GM21737 (cell line): Measurements from ENCODE around the gene CENPS.
"Not testable (repeated sequence)": the region's sequence is repeated elsewhere in the genome, so short reads cannot be mapped to it uniquely, and the experiment has no call there.

Source experiments
- ATAC-seq: cut with Tn5 transposase; IDR thresholded peaks from one replicate; pipeline ENCODE4 v1.9.1; 2021; ENCODE audit warnings: mild to moderate bottlenecking, moderate library complexity; ENCODE audit not compliant: unreplicated experiment

Gene CENPS

DNA sequence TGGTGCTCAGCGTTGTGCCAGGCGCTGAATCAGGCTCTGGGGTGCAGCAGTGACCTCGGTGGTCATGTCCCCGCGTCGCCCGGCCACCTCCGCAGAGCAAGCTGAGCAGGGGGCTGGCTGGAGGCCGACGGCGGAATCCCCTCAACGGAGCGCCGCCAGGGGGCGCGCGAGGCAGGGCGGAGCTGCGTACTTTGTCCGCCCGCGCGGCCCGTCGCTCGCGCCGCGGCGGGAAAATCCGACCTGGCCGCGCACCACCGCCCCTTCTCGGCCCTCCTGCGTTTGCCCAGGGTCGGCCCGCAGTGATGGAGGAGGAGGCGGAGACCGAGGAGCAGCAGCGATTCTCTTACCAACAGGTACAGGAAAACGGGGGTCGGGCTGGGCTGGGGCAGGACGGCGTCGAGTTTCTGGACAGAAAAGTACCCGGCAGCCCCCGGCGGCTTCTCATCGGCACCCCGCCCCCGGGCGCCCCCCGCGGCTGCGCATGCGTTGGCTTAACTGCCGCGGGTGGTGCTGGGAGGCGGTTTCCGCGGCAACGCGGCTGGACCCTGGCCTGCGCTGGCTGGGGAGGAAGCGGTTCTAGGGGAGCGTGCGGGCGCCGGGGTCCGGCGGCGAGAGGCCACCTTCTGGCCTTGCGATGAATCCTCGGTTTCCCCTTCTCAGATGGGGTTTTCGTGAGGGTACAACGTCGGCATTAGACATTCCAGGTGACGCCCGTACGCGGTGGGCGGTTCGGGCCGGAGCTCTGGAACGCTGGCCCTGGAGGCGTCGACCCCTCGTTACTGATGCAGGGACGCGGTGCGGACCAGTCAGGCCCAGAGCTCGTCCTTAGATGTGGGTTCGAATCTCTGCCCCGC is at the start of gene CENPS:
TSS of gene CENPS (plus strand) at position 218 of the 854 bp plus-strand sequence. CDS start at position 303, 85 bp downstream.
- peak; percentile 73 for ATAC-seq

DNA sequence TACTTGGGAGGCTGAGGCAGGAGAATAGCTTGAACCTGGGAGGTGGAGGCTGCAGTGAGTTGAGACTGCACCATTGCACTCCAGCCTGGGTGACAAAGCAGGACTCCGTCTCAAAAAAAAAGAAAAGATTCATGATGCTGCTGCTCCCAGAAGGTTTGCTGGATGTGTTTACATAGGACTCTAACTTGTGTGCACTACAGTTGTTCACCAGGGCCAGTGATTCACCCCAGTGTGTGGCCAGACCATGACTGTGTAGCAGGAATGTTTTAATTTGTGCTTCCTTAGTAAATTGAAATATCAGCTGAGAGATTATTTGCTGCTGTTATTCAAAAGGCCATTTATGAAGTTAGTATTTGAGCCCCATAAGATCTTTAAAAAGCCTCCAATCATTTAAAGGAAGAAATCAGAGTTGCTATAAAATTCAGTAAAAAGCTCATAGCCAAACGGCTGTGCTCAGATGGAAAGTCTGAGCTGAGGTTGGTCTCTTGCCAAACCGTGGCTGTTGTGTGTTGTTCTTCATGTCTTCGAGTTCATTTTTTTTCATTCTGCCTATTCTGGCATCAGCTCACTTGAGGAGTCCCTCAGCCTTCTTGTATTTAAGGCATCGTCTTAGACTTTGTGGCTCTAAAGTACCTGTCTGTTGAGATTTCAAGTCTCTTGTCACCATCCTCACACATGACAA is 49.5 kb upstream of the CENPS start:
- no peak for ATAC-seq

DNA sequence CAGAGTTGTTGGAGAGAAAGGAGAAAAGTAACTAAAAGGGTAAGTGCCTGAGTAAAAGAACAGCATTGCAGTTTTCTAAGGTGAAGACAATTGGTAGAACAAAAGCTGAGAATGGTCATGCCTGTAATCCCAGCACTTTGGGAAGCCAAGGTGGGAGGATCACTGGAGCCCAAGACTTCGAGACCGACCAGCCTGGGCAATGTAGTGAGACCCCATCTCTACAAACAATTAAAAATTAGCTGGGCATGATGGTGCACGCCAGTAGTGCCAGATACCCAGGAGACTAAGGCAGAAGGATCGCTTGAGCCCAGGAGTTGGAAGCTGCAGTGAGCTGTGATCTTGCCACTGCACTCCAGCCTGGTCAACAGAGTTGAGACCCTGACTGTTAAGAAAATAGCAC is 46.6 kb upstream of the CENPS start:
- ATAC-seq, result no peak

DNA sequence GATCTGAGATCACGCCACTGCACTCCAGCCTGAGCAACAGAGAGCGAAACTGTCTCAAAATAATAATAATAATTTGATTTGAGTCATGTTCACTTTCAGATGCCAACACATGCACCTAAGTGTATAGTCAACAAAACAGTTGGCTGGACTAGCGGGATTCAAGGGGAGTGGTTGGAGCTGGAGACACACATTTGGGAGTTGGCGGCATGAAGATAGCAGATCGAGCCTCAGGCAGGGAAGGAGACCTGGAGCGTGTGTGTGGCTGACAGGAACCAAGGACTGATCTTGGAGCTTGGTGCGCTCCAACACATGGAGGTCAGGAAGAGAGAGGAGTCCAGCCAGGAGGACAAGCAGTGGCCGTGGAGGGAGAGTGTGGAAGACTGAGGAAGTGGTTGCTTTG is 46.0 kb upstream of the CENPS start:
- no peak for ATAC-seq

DNA sequence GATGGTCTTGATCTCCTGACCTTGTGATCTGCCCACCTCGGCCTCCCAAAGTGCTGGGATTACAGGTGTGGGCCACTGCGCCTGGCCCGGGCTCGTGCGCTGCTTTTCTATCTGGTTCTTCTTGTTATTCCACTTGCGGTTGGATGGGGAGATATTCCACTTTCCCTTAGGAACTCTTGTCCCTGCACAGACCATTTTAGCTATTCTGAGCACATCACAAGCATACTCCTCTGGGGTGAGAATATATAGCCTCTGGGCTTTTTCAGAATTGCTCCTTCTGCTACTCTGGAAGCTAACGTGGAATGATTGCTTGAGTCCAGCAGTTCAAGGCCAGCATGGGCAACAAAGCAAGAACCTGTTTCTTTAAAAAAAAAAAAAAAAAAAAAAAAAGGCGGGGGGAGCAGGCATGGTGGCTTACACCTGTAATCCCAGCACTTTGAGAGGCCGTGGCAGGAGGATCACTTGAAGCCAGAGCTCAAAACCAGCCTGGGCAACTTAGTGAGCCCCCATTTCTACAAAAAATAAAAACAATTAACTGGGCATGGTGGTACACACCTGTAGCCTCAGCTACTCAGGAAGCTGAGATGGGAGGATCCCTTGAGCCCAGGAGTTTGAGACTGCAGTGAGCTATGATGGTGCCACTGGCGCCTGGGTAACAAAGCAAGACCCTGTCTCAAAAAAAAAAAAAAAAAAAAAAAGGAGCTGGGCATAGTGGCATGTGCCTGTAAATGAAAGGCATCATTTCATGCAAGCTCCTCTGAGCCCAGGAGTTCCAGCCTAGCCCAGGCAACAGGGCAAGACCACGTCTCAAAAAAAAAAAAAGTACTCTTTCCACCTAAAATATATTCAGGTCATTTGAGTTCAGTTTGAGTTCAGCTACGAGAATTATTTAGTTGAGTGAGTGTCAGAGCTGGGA is 43.2 kb upstream of the CENPS start:
- ATAC-seq, result no peak

DNA sequence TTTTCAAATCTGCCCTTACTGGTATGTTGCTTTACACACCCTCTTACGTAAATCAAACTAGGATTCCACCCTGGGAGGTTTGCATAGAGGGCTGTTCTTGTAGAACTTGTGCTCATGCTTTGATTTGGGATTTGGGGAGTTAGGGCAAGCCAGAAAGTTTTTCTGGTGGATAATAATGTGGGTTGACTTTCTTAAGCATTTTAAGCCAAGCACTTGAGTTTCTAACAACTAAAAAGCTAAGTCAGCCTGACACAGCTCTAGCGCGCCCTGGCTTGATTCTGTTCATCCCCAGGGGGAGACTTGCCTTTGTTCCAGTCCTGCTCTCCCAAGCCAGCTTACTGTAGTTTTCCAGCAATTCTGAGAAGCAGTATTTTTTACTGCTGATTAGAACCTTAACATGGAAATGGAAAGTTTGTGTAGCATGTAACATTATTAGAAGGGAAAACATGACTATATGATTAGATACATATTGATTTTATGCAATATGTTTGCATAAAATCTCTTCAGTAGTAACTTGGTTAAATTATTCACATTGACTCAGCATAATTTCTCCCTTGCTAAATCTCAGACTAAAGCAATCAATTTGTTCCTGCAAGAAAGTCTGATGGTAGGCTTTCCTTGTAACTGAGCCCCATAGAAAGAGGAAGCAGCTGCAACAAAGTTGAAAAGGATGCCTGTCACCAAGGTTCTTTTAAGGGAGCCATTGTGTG is 42.4 kb upstream of the CENPS start:
- no peak for ATAC-seq

DNA sequence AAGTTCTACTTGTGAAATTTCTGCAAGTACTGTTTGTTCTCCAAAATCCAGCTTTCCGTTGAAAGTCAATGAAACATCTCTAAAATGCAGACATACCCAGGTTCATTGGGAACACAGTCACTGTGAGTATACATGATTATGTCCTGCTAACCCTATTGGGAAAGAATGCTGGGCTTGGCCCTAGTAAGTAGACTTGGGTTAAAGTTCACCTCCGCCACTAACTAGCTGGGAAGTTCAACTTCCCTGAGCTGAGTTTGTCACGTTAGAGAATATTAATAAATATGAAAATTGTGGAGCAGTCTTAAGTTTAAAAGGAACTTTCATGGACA is 41.9 kb upstream of the CENPS start:
- ATAC-seq, result no peak

DNA sequence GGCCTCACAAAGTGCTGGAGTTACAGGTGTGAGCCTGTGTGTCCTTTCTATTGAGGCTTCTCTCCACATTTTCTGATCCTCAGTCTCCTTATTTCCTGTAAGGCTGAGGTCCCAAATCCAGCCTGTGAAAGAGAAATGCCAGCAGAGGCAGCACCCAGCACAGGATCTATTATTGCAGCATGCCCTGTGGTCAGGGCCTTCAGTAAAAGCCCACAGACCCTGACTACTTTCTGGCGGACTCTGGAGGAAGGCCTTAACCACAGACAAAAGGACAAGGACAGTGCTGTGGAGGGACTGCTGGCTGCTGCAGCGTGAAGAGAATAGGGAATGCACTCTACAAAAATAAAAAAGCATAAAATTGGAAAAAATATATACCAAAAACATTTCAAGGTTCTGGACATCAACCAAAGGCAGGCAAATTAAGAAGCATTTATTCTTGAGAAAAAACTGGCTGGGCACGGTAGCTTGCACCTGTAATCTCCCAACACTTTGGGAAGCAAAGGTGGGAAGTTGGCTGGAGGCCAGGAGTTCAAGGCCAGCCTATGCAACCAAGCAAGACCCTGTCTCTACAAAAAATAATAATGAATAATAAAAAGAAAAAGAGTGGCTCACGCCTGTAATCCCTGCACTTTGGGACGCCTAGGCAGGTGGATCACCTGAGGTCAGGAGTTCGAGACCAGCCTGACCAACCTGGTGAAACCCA is 40.8 kb upstream of the CENPS start:
- ATAC-seq, result no peak

DNA sequence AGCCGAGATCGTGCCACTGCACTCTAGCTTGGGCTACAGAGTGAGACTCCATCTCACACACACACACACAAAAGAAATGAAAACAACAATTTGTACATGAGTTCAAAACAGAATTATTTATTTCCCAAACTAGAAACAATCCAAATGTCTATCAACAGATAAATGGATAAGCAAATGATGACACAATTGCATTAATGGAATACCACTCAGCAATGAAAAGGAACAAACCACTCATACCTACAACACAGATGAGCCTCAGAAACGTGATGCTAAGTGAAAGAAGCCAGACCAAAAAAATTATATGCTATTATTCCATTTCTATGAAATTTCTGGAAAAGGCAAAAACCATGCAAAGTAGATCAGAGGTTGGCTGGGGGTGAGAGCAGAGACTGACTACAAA is 33.4 kb upstream of the CENPS start:
- ATAC-seq, result no peak

DNA sequence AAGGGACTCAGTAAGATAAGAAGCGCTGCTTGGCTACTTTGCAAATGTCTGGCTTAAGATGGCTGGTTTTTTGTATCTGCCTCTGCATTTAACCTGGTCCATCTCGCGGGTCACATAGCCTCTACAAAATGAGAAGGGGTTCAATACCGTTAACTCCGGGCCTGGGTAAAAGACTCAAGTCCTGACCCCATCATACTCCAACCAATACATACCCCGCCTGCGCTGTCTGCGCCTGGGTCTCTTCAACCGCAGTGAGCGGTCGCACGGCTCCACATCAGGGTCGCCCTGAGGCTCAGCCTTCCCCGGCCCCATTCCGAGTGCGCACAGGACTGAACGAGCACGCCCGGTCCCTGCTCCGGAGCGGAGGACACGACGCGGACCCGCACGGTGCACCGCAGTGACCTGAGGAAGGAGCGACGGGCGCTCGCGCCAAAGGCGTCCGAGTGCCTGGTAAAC is 31.9 kb upstream of the CENPS start:
- ATAC-seq, result no peak

DNA sequence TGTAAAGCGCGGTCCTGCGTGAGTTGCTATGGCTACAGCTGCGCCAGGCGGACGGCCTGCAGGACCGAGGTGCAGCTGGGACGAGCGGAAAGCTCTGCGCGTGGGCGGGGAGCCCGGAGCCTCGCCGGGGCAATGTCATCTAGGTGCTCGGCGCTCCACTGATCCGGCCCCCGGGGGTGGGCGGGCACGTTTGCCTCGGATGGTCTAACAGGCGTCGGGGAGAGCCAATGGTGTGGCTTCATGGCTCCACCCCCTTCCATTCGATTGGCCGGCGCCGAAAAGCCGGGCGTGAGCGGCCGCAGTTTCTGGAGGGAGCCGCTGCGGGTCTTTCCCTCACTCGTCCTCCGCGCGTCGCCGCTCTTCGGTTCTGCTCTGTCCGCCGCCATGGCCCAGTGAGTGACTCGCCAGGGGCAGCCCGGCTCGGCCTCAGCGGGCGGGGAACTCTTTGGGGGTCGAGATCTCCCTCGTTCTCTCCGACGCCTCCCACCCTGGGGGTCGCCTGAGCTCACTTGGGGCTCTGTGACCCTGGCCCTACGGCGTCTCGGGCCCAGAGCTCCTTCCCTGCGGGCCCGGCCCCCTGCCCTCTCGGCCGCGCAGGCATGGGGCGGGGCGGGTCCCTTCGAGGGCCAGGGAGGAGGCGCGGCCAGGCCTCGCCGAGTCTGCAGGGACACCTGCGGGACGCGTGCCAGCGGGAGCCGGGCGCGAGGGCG is 31.3 kb upstream of the CENPS start, which contains the start of gene PGD:
TSS of gene PGD (plus strand) at position 331 of the 710 bp plus-strand sequence. CDS start at position 385, 54 bp downstream.
- ATAC-seq, result peak; percentile 96

DNA sequence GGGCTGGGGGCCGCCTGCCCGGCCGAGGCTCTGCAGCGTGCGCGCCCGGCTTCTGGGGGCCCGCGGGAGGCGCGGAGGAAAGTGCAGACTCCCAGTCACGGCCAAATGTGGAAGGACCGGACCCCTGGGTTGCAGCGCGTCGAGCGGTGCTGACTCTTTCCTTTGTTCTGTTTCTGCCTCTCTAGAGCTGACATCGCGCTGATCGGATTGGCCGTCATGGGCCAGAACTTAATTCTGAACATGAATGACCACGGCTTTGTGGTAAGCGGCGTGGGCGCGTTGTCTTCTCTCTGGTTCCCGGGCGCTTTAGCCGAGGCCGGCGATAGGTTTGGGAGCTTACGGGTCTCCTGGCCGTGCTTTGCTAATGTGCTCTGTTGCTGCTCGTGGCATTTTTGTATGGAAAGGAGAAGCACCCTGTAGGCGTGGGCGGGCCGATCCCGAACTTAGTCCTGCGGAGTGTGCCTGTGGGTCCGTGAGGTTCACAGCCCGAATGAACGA is 30.7 kb upstream of the CENPS start:
- ATAC-seq, result no peak

DNA sequence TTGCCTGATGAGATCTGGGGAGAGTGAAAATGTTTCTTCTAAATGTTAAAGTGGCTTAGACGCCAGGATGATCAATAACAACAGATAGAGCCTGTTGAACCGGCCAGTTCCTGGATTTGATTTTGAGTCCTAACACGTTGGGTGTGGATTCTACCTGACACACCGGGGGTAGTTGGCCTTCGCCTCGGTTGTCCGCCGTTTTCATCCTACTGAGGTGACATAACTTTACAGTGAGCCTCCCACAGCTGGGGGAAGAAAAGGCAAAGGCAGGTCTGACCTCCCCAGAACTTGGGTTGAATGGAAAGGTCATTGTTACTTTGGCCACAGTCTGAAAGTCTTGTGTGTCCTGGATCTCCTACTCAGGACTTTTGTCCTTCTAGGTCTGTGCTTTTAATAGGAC is 30.2 kb upstream of the CENPS start:
- ATAC-seq, result no peak

DNA sequence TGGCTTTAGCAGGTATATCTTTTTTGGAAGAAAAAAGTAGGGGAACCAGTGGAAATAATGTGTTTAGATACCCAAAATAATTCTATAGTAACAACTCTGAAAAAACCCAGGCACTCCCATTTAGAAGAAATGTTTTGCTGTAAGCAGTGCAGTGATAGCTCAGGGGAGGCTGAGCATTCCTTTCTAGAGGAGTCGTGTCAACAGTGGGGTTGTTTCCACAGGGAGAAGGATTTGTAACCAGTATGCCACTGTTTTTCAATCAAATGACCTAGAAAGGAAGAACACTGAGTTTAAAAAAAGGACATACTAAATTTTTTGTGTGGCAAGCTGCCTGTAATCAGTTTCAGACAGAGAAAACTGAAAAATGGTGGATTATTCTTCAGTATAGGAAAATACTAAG is 29.0 kb upstream of the CENPS start:
- ATAC-seq, result no peak

DNA sequence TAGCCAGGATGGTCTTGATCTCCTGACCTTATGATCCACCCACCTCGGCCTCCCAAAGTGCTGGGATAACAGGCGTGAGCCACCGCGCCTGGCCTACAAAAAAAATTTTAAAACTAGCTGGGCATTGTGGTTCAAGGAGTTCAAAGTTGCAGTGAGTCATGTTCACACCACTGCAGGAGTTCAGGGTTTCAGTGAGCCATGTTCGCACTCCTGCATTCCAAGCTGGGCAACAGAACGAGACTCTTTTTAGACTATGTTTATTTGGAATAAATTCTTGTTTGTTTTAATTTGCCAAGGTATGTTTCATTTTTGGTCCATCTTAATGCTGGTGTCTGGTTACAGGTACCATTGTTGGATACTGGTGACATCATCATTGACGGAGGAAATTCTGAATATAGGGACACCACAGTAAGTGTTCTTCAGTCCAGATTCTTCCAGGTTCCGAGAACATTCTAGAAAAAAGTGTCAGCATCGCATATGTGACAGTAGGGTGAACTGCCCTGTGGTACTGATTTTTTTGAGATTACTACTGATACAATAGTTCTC is 27.4 kb upstream of the CENPS start:
- no peak for ATAC-seq

DNA sequence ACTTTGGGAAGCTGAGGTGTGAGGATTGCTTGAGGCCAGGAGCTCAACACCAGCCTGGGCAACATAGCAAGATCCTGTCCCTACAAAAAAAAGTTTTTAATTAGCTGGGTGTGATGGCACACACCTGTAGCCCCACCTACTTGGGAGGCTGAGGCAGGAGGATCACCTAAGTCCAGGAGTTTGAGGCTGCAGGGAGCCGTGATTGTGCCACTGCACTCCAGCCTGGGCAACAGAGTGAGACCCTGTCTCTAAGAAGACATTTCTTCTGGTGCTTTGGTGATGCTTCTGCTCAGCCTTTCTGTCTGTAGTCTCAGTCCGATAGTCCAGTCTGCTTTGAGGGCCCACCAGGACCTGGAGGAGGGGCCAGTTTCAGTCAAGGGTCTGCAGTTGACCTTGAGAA is 23.0 kb upstream of the CENPS start:
- no peak for ATAC-seq

DNA sequence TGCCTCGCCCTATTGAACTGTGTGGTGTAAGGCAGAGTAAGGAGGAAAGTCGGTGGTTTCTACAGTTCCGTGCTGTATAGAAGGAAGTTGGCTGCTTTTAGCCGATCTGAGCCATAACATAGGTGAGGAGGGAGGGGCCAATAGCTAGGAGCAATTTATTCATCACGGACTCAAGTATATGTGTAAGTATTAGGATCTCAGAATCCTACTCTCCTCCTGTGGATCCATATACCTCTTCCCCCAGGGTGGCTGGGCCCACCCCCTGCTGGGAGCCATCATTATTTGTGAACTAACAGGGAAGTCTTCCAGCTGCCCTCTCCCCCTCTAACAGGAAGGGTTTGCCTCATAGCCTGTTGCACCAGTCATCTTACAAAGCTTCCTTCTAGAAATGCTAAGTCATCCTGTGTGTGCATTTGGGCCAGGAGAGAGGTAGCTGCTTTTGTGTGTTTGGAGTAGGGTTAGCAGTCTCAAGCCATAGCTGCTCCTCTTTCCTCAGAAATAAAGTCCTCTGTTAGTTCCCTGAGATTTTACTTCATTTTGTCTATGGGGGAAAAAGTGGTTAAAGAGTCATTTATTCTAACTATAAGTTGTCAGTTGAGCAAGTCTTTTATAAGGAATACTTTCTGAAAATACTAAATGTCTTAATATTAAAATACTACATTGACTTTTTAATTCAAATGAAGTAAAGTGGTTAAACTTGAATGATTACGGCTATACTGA is 14.9 kb upstream of the CENPS start:
- ATAC-seq, result no peak

DNA sequence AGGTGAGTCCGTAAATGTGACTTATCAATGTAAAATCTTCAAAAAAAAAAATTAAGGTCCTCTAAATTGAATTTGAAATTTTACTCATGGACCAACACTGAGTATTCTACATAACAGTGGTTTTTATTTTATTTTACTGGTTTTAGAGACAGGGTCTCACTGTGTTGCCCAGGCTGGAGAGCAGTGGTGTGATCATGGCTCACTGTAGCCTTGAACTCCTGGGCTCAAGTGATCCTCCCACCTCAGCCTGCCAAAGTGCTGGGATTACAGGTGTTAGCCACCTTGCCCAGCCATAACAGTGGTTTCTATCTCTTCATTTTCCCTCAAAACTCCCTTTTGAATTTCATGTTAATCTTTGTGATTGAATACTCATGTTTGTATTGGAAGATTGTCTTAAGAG is 14.3 kb upstream of the CENPS start:
- ATAC-seq, result not testable (repeated sequence)
